Gastrocnemius medialis (tissue), 4 donors: ENCODE measurements around the gene NBEA. TPM values are rescaled to one million over a fixed set of nuclear protein-coding genes. Genes with fewer than 3 reads are reported as not detected.

Experiments used
- ATAC-seq, 2 donors: fragments of 150-250 bp; one replicate each; pipeline ENCODE4 v1.9.1; 2016
- DNase-seq, 2 donors: peaks; one replicate each; pipeline ENCODE4 v3.0.0-alpha.2; 2019
- H3K27ac ChIP-seq, 4 donors: fragments of 200-600 bp; sonication (generic); 1 replicate in 1 of 4; 2 replicates in 3 of 4; pipeline ENCODE4 v1.5.1; 2016 to 2018; ENCODE audit warnings: mild to moderate bottlenecking in 2 of 4, moderate library complexity in 1 of 4
- H3K27me3 ChIP-seq, 3 donors: fragments of 200-600 bp; sonication (generic) in 2 of 3; 1 replicate in 1 of 3; 2 replicates in 2 of 3; pipeline versions ENCODE4 v1.5.1 to v1.6.0; 2016 to 2019; ENCODE audit warnings: mild to moderate bottlenecking in 1 of 3, moderate library complexity in 1 of 3
- H3K36me3 ChIP-seq, 2 donors: fragments of 200-600 bp; sonication (generic) in 1 of 2; one replicate each; pipeline ENCODE4 v1.5.1; 2017 to 2018
- H3K4me1 ChIP-seq, 2 donors: fragments of 200-600 bp; sonication (generic) in 1 of 2; one replicate each; pipeline ENCODE4 v1.5.1; 2016 to 2017; ENCODE audit warnings: mild to moderate bottlenecking in 2 of 2
- H3K4me3 ChIP-seq, 4 donors: fragments of 200-600 bp; sonication (generic) in 3 of 4; 1 replicate in 1 of 4; 2 replicates in 3 of 4; pipeline ENCODE4 v1.5.1; 2016 to 2019; ENCODE audit warnings: mild to moderate bottlenecking in 2 of 4
- H3K9me3 ChIP-seq, 3 donors: fragments of 200-600 bp; sonication (generic) in 2 of 3; 1 replicate in 1 of 3; 2 replicates in 2 of 3; pipeline ENCODE4 v1.5.1; 2016 to 2019
- POLR2A ChIP-seq, 2 donors: fragments of 450-650 bp; IDR thresholded peaks; one replicate each; pipeline ENCODE4 v1.6.1; 2017; ENCODE audit warnings: antibody characterized with exemption in 2 of 2, mild to moderate bottlenecking in 2 of 2, moderate library complexity in 2 of 2
- in situ Hi-C, 4 donors: fragments of 200-750 bp; cut with MboI; loops; one replicate each; pipeline versions ENCODE4 v1.15.0 to v1.8.0; 2017; ENCODE audit warnings: low sequenced_read_pairs in 4 of 4
- intact Hi-C: fragments of 100-400 bp; cut with DNase I; formaldehyde crosslinking; loops from one replicate; pipeline ENCODE4 v1.15.1; 2023; ENCODE audit warnings: low total_unique reads
- total RNA-seq, 4 donors: library from RNA; depleted of rRNA; stranded (reverse); fragments of >200 nt; gene quantifications; one replicate each; pipeline versions ENCODE4 v1.1.0 to v1.2.3, GENCODE V29; 2016
- TF ChIP-seq, protein P1 (sequence below), 5 experiments: fragments of 450-650 bp in 3 of 5; fragments of 200-600 bp in 2 of 5; sonication (generic) in 2 of 5; IDR thresholded peaks in 4 of 5; conservative IDR thresholded peaks in 1 of 5; 1 replicate in 4 of 5; 2 replicates in 1 of 5; pipeline ENCODE4 v1.5.1; 2016 to 2019; ENCODE audit warnings: antibody characterized with exemption in 5 of 5, mild to moderate bottlenecking in 3 of 5, moderate library complexity in 3 of 5

Gene NBEA
- total RNA-seq, 4 donors from 2014 or later: 4.1 to 5.1 (median 4.7) TPM

DNA sequence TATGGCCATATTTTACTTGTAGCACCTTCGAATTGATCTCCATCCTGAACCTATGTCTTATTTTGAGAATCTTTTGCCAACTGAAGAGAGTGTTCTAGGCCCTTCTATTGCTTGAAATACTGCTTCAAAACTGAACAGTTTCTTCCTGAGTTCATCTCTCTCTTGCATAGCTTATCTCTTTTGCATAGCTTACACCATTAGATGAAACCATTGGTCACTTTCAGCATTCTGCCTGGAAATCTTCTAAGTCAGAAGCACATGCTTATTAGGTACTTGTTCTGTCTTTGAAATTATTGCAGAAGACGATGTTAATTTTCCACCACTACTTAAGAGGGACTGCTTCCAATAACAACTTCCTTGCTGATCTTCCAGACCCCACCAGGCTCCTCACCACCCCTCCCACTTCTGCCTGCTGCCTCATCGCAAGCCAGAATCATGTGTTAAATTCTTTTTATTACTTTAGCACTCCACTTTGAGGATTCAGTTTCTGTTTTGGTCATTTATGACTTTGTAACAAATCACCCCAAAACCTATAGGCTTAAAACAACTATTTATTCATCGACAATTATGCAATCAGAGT, 656.8 kb downstream of the NBEA start:
- Histone ChIP-seq H3K36me3 (no peaks in the 10 kb centered on the region), H3K27ac (no peak overlapping the region), H3K4me3 (no peak overlapping the region), H3K27me3 (no peaks in the 10 kb centered on the region), H3K9me3 (no peaks in the 10 kb centered on the region), H3K4me1 (no peaks in the 10 kb centered on the region)
- DNase-seq (no peak), ATAC-seq (no peak)
- TF ChIP-seq, protein P1, sequence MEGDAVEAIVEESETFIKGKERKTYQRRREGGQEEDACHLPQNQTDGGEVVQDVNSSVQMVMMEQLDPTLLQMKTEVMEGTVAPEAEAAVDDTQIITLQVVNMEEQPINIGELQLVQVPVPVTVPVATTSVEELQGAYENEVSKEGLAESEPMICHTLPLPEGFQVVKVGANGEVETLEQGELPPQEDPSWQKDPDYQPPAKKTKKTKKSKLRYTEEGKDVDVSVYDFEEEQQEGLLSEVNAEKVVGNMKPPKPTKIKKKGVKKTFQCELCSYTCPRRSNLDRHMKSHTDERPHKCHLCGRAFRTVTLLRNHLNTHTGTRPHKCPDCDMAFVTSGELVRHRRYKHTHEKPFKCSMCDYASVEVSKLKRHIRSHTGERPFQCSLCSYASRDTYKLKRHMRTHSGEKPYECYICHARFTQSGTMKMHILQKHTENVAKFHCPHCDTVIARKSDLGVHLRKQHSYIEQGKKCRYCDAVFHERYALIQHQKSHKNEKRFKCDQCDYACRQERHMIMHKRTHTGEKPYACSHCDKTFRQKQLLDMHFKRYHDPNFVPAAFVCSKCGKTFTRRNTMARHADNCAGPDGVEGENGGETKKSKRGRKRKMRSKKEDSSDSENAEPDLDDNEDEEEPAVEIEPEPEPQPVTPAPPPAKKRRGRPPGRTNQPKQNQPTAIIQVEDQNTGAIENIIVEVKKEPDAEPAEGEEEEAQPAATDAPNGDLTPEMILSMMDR (IDR thresholded peaks at IDR 0.05 in 4 of 5, conservative IDR thresholded peaks at IDR 0.05 in 1 of 5): no peak
- no peak for TF ChIP-seq POLR2A (IDR thresholded peaks at IDR 0.05)
- in situ Hi-C loops: no loop called here
- intact Hi-C loops: no loop called here

DNA sequence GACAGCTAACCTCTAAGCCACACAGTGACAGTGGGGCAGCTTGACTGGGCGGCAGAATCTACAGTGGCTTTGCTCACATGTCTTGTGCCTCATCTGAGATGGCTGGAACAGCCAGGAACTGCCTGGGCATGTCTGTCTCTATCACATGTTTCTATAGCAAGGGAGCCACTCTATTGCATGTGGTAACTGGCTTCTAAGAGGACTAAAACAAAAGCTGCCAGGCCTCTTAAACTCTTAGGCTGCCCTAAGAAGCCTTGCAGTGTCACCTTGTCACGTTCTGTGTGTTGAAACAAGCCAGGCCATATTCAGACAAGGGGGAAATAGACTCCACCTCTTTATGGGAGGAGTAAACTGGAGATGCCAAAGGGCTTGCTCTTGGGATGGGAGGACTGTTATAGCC, 657.3 kb downstream of the NBEA start:
- Histone ChIP-seq H3K4me3 (no peak overlapping the region), H3K4me1 (no peaks in the 10 kb centered on the region), H3K27me3 (no peaks in the 10 kb centered on the region), H3K27ac (no peak overlapping the region), H3K36me3 (no peaks in the 10 kb centered on the region), H3K9me3 (no peaks in the 10 kb centered on the region)
- ATAC-seq: no peak
- intact Hi-C loops: no loop called here
- TF ChIP-seq, protein P1 (IDR thresholded peaks at IDR 0.05 in 4 of 5, conservative IDR thresholded peaks at IDR 0.05 in 1 of 5): no peak
- no peak for TF ChIP-seq POLR2A (IDR thresholded peaks at IDR 0.05)
- in situ Hi-C loops: no loop called here
- DNase-seq: no peak

DNA sequence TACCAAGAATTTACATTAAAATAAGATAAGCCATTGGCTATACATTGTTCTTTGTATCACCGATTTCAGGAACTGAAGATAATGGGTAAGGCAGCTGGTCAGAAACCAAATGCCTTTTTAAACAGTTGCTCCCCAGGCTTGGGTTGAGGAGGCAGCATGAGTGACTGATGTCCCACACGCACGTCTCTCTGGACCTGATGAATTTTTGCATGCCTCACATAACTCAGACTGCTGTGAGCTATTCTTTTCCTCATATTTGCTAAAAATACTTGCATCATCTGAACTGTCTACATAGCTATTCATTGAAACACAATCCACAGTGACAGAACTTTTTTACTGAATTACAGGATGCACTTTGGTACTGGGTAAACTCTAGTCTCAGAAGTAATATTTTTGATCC, 658.1 kb downstream of the NBEA start:
- DNase-seq (no peak), ATAC-seq (no peak)
- no peak overlapping the region for H3K4me3 ChIP-seq
- H3K36me3 ChIP-seq: no peaks in the 10 kb centered on the region
- H3K27ac ChIP-seq: no peak overlapping the region
- no peaks in the 10 kb centered on the region for H3K27me3 ChIP-seq
- in situ Hi-C loops: no loop called here
- no peaks in the 10 kb centered on the region for H3K4me1 ChIP-seq
- TF ChIP-seq, protein P1 (IDR thresholded peaks at IDR 0.05 in 4 of 5, conservative IDR thresholded peaks at IDR 0.05 in 1 of 5): no peak
- no peak for TF ChIP-seq POLR2A (IDR thresholded peaks at IDR 0.05)
- no peaks in the 10 kb centered on the region for H3K9me3 ChIP-seq
- intact Hi-C loops: no loop called here

DNA sequence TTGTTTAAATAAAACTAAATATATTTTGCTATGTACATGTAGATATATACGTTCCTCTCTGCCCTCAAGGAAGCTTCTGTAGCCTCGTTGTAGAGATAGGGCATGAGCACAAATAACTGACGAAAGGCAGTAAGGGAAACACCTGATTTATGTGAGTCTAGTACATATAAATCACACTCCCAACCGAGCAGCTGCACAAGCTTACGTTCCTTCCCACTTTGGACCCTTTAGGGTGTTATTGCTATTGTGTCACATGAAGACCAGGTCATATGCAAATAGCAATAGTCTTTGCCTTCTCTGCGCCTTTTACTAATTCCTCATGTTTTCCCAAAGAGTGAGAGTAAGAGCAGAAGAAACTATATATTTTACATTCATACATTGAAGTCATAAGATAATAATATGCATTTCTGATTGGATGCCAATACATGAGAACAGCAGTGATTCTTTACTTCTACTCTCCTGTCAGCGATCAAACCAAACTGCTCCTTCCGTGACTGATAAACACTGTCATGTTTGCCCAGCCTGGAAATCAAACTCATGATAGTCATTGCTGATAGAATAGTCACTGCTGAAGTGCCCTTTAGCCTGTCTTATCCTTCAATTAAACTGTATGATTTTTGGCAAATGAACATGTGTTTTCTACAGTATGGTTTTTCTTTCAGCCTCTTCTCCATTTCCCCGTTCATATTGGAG, 661.7 kb downstream of the NBEA start:
- H3K4me3 ChIP-seq: no peak overlapping the region
- DNase-seq (no peak), ATAC-seq (no peak)
- H3K9me3 ChIP-seq: no peaks in the 10 kb centered on the region
- intact Hi-C loops (no loop called here), in situ Hi-C loops (no loop called here)
- H3K36me3 ChIP-seq: no peaks in the 10 kb centered on the region
- H3K4me1 ChIP-seq: no peaks in the 10 kb centered on the region
- no peak for TF ChIP-seq POLR2A (IDR thresholded peaks at IDR 0.05)
- TF ChIP-seq, protein P1 (IDR thresholded peaks at IDR 0.05 in 4 of 5, conservative IDR thresholded peaks at IDR 0.05 in 1 of 5): no peak
- H3K27me3 ChIP-seq: no peaks in the 10 kb centered on the region
- H3K27ac ChIP-seq: no peak overlapping the region
